Measurements from ENCODE around the gene WASHC3.

DNA sequence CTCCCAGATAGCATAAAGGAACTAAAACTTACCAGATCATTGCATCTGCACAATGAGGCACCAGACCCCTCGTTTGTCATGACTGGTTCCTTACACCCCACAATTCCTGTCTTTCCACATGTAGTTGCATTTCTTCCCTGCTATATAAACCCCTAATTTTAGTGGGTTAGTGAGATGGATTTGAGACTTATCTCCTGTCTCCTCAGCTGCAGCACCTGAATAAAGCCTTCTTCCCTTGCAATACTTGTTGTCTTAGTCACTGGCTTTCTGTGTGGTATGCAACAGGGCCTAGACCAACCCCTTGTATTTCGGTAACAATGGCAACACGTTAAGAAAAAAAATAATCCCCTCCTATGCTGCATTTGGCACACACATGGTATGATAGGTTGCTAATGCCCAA, 45.1 kb upstream of the WASHC3 start:
- TF ChIP-seq POLR2A (IDR thresholded peaks at IDR 0.05) (no peak), EP300 (IDR thresholded peaks at IDR 0.05) (no peak)
- TF ChIP-seq, protein P1, sequence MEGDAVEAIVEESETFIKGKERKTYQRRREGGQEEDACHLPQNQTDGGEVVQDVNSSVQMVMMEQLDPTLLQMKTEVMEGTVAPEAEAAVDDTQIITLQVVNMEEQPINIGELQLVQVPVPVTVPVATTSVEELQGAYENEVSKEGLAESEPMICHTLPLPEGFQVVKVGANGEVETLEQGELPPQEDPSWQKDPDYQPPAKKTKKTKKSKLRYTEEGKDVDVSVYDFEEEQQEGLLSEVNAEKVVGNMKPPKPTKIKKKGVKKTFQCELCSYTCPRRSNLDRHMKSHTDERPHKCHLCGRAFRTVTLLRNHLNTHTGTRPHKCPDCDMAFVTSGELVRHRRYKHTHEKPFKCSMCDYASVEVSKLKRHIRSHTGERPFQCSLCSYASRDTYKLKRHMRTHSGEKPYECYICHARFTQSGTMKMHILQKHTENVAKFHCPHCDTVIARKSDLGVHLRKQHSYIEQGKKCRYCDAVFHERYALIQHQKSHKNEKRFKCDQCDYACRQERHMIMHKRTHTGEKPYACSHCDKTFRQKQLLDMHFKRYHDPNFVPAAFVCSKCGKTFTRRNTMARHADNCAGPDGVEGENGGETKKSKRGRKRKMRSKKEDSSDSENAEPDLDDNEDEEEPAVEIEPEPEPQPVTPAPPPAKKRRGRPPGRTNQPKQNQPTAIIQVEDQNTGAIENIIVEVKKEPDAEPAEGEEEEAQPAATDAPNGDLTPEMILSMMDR (IDR thresholded peaks at IDR 0.05), result no peak
